GM21529 (cell line): Measurements from ENCODE around the gene TSPAN13.

ENCODE experiments used
- ATAC-seq: cut with Tn5 transposase; IDR thresholded peaks from one replicate; pipeline ENCODE4 v1.9.1; 2021; ENCODE audit not compliant: unreplicated experiment

Gene TSPAN13

GRCh38 chr7:16810112-16810511 is 56.6 kb downstream of the TSPAN13 start:
- ATAC-seq: no peak

- no peak for ATAC-seq
Observed at GRCh38 chr7:16810573-16810972, 57.0 kb downstream of the TSPAN13 start.

GRCh38 chr7:16811551-16811950 is 58.0 kb downstream of the TSPAN13 start:
- ATAC-seq: no peak

- ATAC-seq: no peak
Observed at GRCh38 chr7:16812542-16813231, 59.1 kb downstream of the TSPAN13 start.

- no peak for ATAC-seq
Observed at GRCh38 chr7:16813232-16813616, 59.7 kb downstream of the TSPAN13 start.

- ATAC-seq: no peak
Observed at GRCh38 chr7:16815001-16815400, 61.4 kb downstream of the TSPAN13 start.

- ATAC-seq: no peak
Observed at GRCh38 chr7:16816824-16817223, 63.3 kb downstream of the TSPAN13 start.

GRCh38 chr7:16817536-16817935 is 64.0 kb downstream of the TSPAN13 start:
- no peak for ATAC-seq

- no peak for ATAC-seq
Observed at GRCh38 chr7:16818732-16819131, 65.2 kb downstream of the TSPAN13 start.

GRCh38 chr7:16822029-16822428 is 68.5 kb downstream of the TSPAN13 start:
- no peak for ATAC-seq

- ATAC-seq: no peak
Observed at GRCh38 chr7:16826060-16826459, 72.5 kb downstream of the TSPAN13 start.

GRCh38 chr7:16833373-16833772 is 79.8 kb downstream of the TSPAN13 start:
- ATAC-seq: no peak
